ENCODE measurements around the gene GAMT. TPM values are rescaled to one million over a fixed set of nuclear protein-coding genes. Genes with fewer than 3 reads are reported as not detected.

The GAMT gene
- total and polyA plus RNA-seq, 2 of the 13 experiments (the other 11 are each of a cell fraction or from before 2014, with no cell fraction given): 115 to 124 TPM

GRCh38 chr19:1445185-1445931 lies 44.0 kb upstream of the GAMT start (continued):
- TF ChIP-seq FOXA3 (CRISPR knock-in tag; IDR thresholded peaks at IDR 0.05) (peak; percentile 16; the same call in 1 of the 2 replicates), MTF1 (CRISPR knock-in tag; IDR thresholded peaks at IDR 0.05) (no peak), NFAT5 (CRISPR knock-in tag; IDR thresholded peaks at IDR 0.05) (0 out of 2 replicates have a peak, but pooled peaks have one; percentile 26), PCBP2 (optimal IDR thresholded peaks at IDR 0.05; ENCODE audit: low read depth, low read length, poor library complexity, severe bottlenecking) (no peak), ARID2 (CRISPR knock-in tag; IDR thresholded peaks at IDR 0.05; ENCODE audit: borderline replicate concordance) (no peak), CBX5 (CRISPR knock-in tag; IDR thresholded peaks at IDR 0.05; ENCODE audit: borderline replicate concordance) (0 out of 2 replicates have a peak, but pooled peaks have one; percentile 59), PRMT3 (CRISPR knock-in tag; IDR thresholded peaks at IDR 0.05; ENCODE audit: borderline replicate concordance, low read depth) (no peak), ZNF512 (CRISPR knock-in tag; IDR thresholded peaks at IDR 0.05) (no peak), POGZ (CRISPR knock-in tag; IDR thresholded peaks at IDR 0.05) (no peak), ZBTB33 (CRISPR knock-in tag; IDR thresholded peaks at IDR 0.05) (no peak; the same call in 1 of the 2 replicates), ZNF451 (CRISPR knock-in tag; IDR thresholded peaks at IDR 0.05) (0 out of 2 replicates have a peak, but pooled peaks have one; percentile 62), ERF (CRISPR knock-in tag; IDR thresholded peaks at IDR 0.05) (peak; percentile 33; the same call in 1 of the 2 replicates), ARID4A (CRISPR knock-in tag; IDR thresholded peaks at IDR 0.05; ENCODE audit: borderline replicate concordance) (peak; percentile 74; the same call in 1 of the 2 replicates), ZNF816 (CRISPR knock-in tag; IDR thresholded peaks at IDR 0.05; ENCODE audit: borderline replicate concordance) (no peak; the same call in 1 of the 2 replicates), PHF21A (CRISPR knock-in tag; IDR thresholded peaks at IDR 0.05) (peak; percentile 64)

Measured in HepG2 (cell line).